GM18502 (cell line): ENCODE measurements around the gene TIMM17B.

Source experiments
- ATAC-seq: cut with Tn5 transposase; IDR thresholded peaks from one replicate; pipeline ENCODE4 v1.9.1; 2021; ENCODE audit warnings: mild to moderate bottlenecking; ENCODE audit not compliant: unreplicated experiment, poor library complexity

Gene TIMM17B

GRCh38 chrX:48897625-48898306 lies at the start of gene TIMM17B, which contains the start of gene PQBP1:
TSS of gene TIMM17B (minus strand) at chrX:48897768. CDS start at chrX:48897749, 19 bp downstream.
TSS of gene PQBP1 (plus strand) at chrX:48897930. CDS start at chrX:48898510, 580 bp downstream.
- peak; percentile 91 for ATAC-seq

- peak; percentile 52 for ATAC-seq
Observed at GRCh38 chrX:48945517-48946348, 48.2 kb upstream of the TIMM17B start.

- no peak for ATAC-seq
Observed at GRCh38 chrX:48942895-48943294, 45.3 kb upstream of the TIMM17B start.

DNA sequence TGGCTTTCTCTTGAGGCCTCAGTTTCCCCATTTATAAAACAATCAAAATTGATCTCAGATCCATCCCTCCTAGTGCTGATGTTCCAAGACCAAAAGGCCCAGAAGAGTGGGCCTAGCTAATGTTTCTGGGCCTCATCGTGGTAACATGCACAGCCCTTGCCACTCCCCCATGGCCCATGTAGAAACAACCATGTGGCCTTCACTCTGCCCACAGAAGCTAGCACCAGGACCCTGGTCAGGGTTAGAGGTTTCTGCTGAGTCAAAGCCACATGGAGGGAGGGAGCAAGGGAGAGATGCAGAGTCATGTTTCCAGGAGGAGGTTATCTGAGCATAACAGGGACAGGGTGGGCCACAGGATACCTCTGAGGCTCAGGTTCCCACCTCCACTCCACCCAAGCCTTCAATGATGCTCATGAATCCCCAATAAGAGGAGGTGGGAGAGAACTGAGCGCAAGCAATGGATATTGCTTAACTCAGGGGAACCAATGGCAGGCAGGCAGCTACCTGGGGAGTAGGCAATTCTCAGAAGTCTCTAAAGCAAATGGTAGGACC lies 42.9 kb upstream of the TIMM17B start:
- no peak for ATAC-seq

DNA sequence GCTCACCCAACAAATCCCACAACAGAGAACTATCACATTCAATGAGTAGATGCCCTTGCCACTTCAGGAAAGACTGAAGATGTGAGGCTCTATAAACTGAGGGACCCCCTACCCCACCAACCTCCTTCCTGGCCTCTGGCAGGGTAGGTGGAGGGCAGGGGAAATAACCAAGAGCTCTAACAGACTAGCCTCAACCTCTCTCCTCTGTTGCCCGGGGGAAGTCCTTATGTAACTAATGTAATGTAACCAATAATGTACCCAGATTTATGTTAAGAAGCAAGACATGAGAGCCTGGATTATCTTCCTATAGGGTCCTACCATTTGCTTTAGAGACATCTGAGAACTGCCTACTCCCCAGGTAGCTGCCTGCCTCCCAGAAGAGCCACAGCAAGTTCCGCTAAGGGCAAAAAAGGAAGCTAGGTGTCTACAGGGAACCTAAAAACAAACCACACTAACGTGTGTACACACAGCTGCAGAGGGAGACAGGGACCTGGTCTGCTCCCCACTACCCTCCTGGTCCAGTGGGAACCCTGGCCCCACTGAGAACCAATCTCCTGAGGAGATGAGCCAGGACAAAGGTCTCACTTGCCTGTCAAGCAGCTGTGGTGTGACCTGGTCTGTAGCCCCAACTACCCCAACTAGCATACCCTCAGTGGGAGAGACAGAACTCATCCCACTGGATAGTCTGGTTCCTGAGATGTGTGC lies 42.1 kb upstream of the TIMM17B start:
- ATAC-seq: no peak

DNA sequence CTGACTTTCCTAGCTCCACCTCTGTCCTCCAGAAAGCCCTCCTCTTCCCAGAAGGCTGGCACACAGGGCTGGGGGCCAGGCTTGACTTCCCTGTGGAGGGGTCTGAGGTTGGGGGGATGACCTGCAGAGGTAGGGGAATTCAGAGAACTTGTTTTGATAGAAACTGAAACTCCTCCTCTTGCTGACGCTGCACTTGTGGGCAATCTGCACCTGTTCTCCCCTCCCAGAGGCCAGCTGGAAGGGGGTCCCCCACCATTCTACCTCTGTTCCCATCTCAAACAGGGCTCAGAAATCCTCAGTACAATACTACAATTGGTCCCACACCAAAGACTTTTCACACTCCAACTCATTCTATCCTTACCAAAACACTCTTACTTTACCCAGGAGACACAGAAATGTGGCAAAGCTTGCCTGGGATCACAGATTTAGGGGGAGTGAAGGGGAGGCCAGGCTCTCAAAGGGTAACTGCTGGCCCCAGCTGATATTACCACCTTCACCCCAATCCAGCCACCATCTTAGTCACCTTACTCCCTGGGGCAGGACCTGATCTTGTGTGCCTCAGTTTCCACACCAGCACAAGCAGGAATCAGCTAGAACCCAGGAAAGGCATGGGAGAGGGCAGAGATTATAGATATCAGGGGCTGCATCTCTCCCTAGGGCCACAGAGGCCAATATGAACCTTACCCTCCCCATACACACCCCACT lies 41.3 kb upstream of the TIMM17B start:
- peak; percentile 58 for ATAC-seq

DNA sequence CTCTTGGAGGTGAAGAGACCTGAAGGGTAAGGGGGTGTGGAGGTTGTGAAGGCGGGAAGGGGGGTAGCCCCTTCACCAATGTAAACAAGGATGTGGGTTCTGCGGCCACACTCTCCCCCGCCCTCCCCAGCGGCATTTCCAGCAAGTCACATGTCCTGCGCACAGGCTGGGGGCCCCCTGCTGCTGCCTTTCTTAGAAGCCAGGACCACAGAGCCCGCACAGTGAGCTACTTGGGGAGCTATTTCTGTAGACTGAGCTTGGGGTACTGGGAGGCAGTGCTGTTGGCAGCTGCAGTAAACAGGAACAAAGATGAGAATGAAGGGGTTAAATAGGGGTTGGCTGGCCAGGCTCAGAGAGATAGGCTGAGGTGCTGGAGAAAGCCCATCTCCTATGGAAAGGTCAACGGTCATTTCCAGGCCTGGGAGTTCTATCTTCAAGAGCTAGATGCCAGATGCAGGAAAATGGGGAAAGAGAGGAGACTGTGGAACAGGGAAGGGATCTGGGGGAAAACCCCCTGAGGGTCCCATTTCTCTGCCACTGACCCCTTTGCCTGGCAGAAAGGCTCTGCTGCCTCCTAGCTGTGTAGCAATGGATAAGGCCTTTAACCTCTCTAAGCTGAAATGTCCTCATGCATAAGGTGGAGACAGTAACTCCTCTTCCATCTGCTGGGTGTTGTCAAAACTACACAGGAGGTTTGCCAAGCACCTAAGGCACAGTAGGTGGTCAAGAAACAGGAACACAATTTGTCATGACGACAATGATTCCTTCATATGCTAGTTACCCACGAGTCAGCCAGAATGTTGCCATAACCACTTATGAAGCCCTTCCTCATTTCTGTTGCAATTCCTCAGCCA lies 39.7 kb upstream of the TIMM17B start:
- peak; percentile 70 for ATAC-seq

DNA sequence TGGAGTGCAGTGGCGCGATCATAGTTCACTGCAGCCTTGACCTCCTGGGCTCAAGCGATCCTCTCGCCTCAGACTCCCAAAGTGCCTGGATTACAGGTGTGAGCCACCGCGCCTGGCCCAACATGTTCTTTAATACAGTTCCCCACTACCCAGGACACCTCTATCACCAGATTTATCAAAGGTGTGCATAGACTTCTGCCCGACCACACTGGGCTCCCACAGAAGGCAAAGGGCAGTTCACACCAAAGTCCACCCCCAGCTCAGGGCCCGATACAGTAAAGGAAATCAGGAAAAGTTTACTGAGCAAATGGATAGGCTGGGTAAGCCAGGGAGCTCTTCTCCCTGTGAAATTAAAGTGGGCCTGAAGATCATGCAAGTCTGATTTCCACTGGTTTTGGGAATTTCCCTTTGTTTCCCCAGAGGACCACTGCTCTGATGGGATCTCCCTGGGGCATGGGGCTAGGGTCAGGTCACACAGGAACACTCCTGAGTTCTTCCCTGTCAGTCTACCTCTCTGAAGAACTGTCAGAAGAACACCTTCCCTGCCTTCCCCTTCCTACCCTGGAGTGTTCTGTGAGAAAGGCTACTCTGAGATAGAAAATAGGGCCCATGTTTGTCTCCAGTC lies 39.0 kb upstream of the TIMM17B start:
- peak; percentile 7 for ATAC-seq

DNA sequence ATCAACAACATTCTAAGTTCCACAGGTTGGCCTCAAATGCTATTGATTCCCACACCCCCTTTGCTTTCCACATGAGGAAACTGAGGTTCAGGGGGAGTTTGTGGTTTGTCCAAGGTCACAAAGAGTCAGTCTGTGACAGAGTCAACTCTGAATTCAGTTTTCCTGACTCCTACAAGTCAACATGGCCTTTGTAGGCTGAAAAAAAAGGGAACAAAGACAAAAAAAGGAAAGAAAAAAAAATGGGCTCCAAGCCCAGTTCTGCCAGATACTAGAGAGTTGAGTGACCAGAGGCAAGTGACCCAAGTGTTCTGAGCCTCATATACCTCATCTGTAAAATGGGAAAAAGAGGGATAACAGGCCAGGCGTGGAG lies 37.7 kb upstream of the TIMM17B start:
- ATAC-seq: no peak

DNA sequence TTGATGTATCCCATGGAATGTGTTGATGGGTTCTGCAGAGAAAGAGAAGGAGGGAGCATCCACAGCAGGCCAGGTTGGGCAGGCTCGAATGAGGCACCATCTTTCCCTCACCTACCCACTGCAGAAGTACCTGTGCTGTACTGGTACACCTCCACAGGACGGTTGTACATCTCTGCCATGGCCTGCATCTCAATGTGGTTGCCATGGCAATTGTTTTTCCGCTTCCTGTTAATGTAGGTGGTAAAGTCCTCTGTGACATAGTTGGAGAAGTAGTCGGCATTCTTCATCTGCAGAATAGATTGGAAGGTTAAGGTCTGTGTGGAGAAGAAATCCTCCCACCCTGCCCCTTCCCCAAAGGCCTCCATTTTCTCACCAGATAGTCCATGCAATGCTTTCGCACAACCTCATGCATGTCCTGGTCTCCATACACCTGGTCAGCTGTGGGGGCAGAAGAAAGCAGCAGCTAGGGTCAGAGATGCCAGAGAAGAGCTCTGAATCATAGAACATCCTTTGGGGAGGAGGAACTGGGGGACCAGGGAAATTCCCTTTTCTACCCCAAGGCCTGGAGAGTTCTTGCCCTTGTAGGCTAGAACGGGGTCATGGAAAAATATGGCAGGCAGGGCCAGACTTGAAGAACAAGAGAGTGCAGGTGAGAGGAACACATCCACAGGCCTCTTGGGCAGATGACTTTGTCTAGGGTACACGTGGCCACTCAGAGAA lies 37.2 kb upstream of the TIMM17B start:
- ATAC-seq: no peak

DNA sequence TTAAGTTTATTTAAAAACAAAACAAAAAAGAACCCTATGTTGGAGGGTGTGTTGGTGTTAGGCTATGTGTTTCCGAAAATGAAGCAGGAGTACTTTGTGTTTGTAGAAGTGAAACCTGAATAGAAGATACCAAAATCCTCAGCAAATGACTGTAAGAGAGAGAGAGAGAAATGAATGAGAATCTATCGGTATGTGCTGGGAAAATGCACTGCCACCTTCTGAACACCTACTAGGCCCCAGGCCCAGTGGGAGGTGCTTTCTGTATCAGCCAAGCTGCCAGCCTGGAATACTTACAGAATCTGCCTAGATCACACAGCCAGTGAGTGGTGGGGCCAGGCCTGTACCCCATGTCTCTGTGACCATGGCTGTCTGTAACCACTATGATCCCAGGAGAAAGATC lies 36.2 kb upstream of the TIMM17B start:
- ATAC-seq: peak; percentile 33

GRCh38 chrX:48927736-48928382 lies 30.3 kb upstream of the TIMM17B start:
- no peak for ATAC-seq

GRCh38 chrX:48927123-48927522 lies 29.6 kb upstream of the TIMM17B start:
- ATAC-seq: no peak

DNA sequence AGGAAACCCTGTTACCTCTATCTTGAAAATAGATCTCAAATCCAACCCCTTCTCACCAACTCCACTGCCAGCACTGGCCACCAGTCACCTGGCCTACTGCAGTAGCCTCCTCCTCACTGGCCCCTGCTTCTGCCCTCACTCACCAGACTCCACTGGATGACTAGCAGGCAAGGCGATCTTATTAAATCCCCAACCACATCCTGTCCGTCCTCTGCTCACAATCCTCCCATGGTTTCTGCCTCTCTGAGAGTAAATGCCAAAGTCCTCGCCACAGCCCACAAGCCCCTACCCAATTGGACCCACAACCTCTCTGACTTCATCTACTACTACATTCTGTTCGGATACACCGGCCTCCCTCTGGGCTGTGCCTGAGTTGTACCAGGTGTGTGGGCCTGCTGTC lies 26.7 kb upstream of the TIMM17B start:
- ATAC-seq: no peak

DNA sequence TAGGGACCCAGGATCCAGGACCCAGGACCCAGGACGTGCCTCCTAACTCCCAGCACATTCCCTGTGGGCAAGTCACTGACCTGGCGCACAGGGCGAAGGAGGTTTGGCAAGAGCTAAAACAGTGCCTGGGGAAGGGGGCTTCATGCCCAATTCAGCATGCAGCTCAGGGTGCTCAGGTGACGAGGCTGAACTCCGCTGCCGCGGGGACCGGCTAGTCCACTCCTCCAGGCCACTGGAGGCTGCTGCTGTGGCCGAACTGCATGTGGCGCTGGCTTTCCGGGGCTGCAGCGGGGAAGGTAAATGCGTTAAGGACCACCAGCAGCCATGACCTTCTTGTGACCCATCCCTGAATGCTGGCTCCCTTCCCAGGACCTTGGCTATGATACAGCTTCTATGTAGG lies 26.2 kb upstream of the TIMM17B start:
- ATAC-seq: no peak

DNA sequence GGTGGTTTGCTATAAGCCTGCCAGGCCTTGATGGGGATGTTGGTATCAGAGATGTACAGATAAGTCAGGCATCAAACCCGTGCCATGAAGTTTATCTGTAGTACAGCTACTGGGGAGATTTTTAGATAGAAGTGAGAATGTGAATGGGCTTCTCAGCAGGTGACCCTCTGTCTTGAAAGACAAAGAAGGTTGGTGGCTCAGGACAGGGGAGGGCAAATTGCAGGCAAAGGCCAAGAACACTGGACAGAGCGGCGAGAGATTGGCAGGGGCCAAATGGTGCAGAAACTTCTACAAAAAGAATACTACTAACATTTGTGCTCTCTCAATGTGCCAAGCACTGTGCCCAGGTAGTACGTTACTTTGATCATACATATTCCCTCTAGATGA lies 23.1 kb upstream of the TIMM17B start:
- no peak for ATAC-seq

GRCh38 chrX:48919947-48920717 lies 22.6 kb upstream of the TIMM17B start:
- ATAC-seq: no peak
